BE2C (cell line): ENCODE data around the gene DEPDC1.

Source experiments
- DNase-seq: peaks from one replicate; pipeline ENCODE4 v3.0.0-alpha.2; 2020
- H3K27me3 ChIP-seq: fragments of 250-450 bp; sonication (Bioruptor Pico); 2 replicates; pipeline ENCODE4 v1.5.1; 2020; ENCODE audit warnings: mild to moderate bottlenecking
- H3K36me3 ChIP-seq: fragments of 250-450 bp; sonication (Bioruptor Pico); 2 replicates; pipeline ENCODE4 v1.5.1; 2020; ENCODE audit warnings: mild to moderate bottlenecking
- H3K4me1 ChIP-seq: fragments of 250-450 bp; sonication (Bioruptor Pico); 2 replicates; pipeline ENCODE4 v1.5.1; 2020
- H3K4me3 ChIP-seq: 2 replicates; pipeline ENCODE4 v1.5.1; 2011; ENCODE audit warnings: low read depth, low read length
- H3K9me3 ChIP-seq: fragments of 250-450 bp; sonication (Bioruptor Pico); 2 replicates; pipeline ENCODE4 v1.5.1; 2020
- CTCF ChIP-seq: IDR thresholded peaks from 2 replicates; pipeline ENCODE4 v1.5.1; 2012; ENCODE audit warnings: mild to moderate bottlenecking, low read depth, low read length

Gene DEPDC1

GRCh38 chr1:68438310-68438709 lies 58.6 kb downstream of the DEPDC1 start:
- DNase-seq = no peak

GRCh38 chr1:68433395-68433794 lies 63.5 kb downstream of the DEPDC1 start:
- Histone ChIP-seq H3K4me1 (no peaks in the 10 kb centered on the region), H3K4me3 (no peak overlapping the region), H3K27me3 (no peaks in the 10 kb centered on the region), H3K36me3 (no peaks in the 10 kb centered on the region), H3K9me3 (no peaks in the 10 kb centered on the region)
- no peak for DNase-seq
- no peak for TF ChIP-seq CTCF

More at GRCh38 chr1:68438310-68438709, 58.6 kb downstream of the DEPDC1 start:
- TF ChIP-seq CTCF = no peak
- Histone ChIP-seq H3K9me3 (no peaks in the 10 kb centered on the region), H3K27me3 (no peaks in the 10 kb centered on the region), H3K4me1 (no peaks in the 10 kb centered on the region), H3K4me3 (no peak overlapping the region), H3K36me3 (no peaks in the 10 kb centered on the region)

- TF ChIP-seq CTCF = no peak
- DNase-seq = no peak
- Histone ChIP-seq H3K4me3 (no peak overlapping the region), H3K4me1 (no peaks in the 10 kb centered on the region), H3K36me3 (no peaks in the 10 kb centered on the region), H3K27me3 (no peaks in the 10 kb centered on the region), H3K9me3 (no peaks in the 10 kb centered on the region)
Measured at GRCh38 chr1:68431076-68431475, 65.8 kb downstream of the DEPDC1 start.

GRCh38 chr1:68429233-68429808 lies 67.6 kb downstream of the DEPDC1 start:
- no peaks in the 10 kb centered on the region for H3K4me1 ChIP-seq
- no peaks in the 10 kb centered on the region for H3K36me3 ChIP-seq
- no peak for DNase-seq
- TF ChIP-seq CTCF = no peak
- no peaks in the 10 kb centered on the region for H3K27me3 ChIP-seq
- no peak overlapping the region for H3K4me3 ChIP-seq
- H3K9me3 ChIP-seq = no peaks in the 10 kb centered on the region

GRCh38 chr1:68426594-68426993 lies 70.3 kb downstream of the DEPDC1 start:
- Histone ChIP-seq H3K36me3 (no peaks in the 10 kb centered on the region), H3K4me3 (no peak overlapping the region), H3K4me1 (no peaks in the 10 kb centered on the region), H3K27me3 (no peaks in the 10 kb centered on the region), H3K9me3 (no peaks in the 10 kb centered on the region)
- no peak for DNase-seq
- no peak for TF ChIP-seq CTCF
